GM18507 (cell line): ENCODE measurements around the gene IFI44L.

Source experiments
- DNase-seq: peaks from one replicate; pipeline ENCODE4 v3.0.0; 2011; ENCODE audit warnings: low read depth; ENCODE audit not compliant: insufficient read length; ENCODE audit errors: extremely low spot score
- FAIRE-seq: peaks from 2 replicates; lab custom pipeline; 2011; peaks lifted over from hg19 to GRCh38; lab: Jason Lieb, UNC

Gene IFI44L

GRCh38 chr1:78681265-78681664 is 61.0 kb downstream of the IFI44L start:
- FAIRE-seq = no peak
- DNase-seq = no peak

- FAIRE-seq (no peak), DNase-seq (no peak)
These were observed 62.2 kb downstream of the IFI44L start for GRCh38 chr1:78682496-78682895.

DNA sequence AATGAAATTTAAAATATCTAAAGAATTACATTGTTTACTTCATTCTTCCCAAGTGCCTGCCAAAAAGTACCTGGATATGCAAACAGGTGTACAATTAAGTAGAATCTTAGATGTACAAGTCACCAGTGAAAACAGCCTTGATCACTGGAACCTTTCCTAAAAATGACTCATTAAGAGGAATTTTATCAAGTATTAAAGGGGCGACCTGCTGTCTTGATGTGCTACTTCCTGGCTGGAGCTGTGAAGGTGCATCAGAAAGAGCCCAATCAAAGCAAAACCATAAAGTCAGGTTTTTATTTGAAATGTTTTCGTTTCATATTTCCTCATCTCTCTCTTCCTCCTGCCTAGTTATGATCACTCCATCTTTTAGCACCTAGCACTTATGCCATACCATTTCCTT is 62.8 kb downstream of the IFI44L start:
- DNase-seq = no peak

GRCh38 chr1:78687315-78687714 is 67.1 kb downstream of the IFI44L start:
- DNase-seq (no peak), FAIRE-seq (no peak)

More for the DNA sequence above, 62.8 kb downstream of the IFI44L start:
- FAIRE-seq = no peak

GRCh38 chr1:78687914-78688313 is 67.7 kb downstream of the IFI44L start:
- no peak for FAIRE-seq
- no peak for DNase-seq

DNA sequence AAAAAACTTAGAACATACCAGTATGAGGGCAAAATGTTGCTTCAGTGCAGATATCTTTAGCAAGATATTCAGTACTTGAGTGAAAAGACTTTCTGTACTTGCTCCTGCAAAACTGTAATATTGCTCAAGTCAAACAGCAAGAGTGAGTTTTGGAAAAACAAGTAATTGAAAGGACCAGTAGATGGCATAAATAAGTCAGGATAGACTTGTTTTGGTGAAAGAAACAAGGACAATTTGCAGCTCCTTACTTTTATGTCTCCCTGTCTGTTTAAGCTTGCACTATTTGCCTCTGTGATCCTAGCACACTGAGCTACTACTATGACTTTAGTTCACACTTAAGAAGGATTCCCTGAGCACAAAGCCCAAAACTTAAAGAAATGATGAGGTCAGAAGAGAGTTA is 68.4 kb downstream of the IFI44L start:
- FAIRE-seq (no peak), DNase-seq (no peak)

GRCh38 chr1:78690516-78690915 is 70.3 kb downstream of the IFI44L start:
- no peak for FAIRE-seq

DNA sequence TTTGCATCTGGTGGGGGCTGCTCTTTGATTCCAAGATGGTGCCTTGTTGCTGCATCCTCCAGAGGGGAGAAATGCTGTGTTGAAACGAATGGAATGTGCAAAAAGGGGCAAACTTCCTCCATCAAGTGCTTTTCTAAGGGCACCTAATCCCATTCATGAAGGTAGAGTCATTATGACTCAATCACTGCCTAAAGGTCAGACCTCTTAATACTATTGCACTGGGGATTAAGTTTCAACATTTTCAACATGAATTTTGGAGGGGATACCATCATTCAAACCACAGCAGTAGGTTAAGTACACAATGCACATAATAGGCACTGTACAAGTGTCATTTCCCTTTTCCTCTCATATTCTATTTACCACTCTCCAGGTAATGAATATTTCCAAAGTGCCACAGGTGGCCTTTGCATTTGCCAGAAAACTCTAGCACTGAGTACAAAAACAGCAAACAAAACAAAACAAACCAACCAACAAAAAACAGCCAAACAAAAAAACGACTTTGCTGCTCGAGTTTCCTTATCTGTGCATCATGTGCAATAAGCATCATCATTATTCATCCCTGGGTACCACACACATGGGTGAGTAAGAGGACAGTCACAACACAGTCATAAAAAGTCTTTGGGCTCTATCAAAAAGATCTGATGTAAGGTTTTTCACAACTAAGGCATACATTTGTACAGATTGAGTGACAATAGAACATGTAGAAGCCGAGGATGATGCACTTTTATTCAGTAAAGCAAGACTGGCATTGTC is 71.9 kb downstream of the IFI44L start:
- DNase-seq (no peak), FAIRE-seq (no peak)

More at GRCh38 chr1:78690516-78690915, 70.3 kb downstream of the IFI44L start:
- DNase-seq = no peak
